ENCODE data around the gene RAB15.
A peak's percentile ranks its signal among the peaks of the same experiment; 100 is the strongest.

The RAB15 gene

GRCh38 chr14:64971943-64972791 lies at the start of gene RAB15:
Gene RAB15 (minus strand): TSS chr14:64972336. CDS start chr14:64972076, 260 bp downstream.
- no peak for DNase-seq

GRCh38 chr14:65019944-65020566 lies 47.9 kb upstream of the RAB15 start:
- DNase-seq = no peak

- no peak for DNase-seq
These were observed 44.3 kb upstream of the RAB15 start for GRCh38 chr14:65016471-65016870.

GRCh38 chr14:65015391-65015790 lies 43.3 kb upstream of the RAB15 start:
- DNase-seq = no peak

GRCh38 chr14:65012353-65012752 lies 40.2 kb upstream of the RAB15 start:
- DNase-seq = no peak

GRCh38 chr14:65011538-65011937 lies 39.4 kb upstream of the RAB15 start:
- no peak for DNase-seq

- no peak for DNase-seq
These were observed 38.2 kb upstream of the RAB15 start for GRCh38 chr14:65010211-65010931.

GRCh38 chr14:65007202-65007601 lies 35.1 kb upstream of the RAB15 start:
- DNase-seq = no peak

GRCh38 chr14:65006261-65006721 lies 34.2 kb upstream of the RAB15 start:
- no peak for DNase-seq

- no peak for DNase-seq
These were observed 31.3 kb upstream of the RAB15 start for GRCh38 chr14:65003394-65003793.

GRCh38 chr14:65002586-65003210 lies 30.6 kb upstream of the RAB15 start:
- DNase-seq = no peak

- DNase-seq = no peak
These were observed 29.6 kb upstream of the RAB15 start for GRCh38 chr14:65001723-65002122.

GRCh38 chr14:65000898-65001591 lies 28.9 kb upstream of the RAB15 start:
- no peak for DNase-seq

GRCh38 chr14:64998455-64998931 lies 26.4 kb upstream of the RAB15 start:
- DNase-seq = no peak

GRCh38 chr14:64997108-64997794 lies 25.1 kb upstream of the RAB15 start:
- no peak for DNase-seq

GRCh38 chr14:64995291-64995690 lies 23.2 kb upstream of the RAB15 start:
- no peak for DNase-seq

- no peak for DNase-seq
These were observed 22.4 kb upstream of the RAB15 start for GRCh38 chr14:64994540-64994939.

GRCh38 chr14:64993266-64993930 lies 21.3 kb upstream of the RAB15 start:
- DNase-seq = peak; percentile 10

- no peak for DNase-seq
These were observed 20.3 kb upstream of the RAB15 start for GRCh38 chr14:64992328-64992885.

- no peak for DNase-seq
These were observed 18.8 kb upstream of the RAB15 start for GRCh38 chr14:64990939-64991338.

GRCh38 chr14:64990296-64990695 lies 18.2 kb upstream of the RAB15 start:
- no peak for DNase-seq

Data from KG1 (cell line).